Lower leg skin (tissue), 4 donors: ENCODE data around the gene S100A2. TPM values are rescaled to one million over a fixed set of nuclear protein-coding genes. Genes with fewer than 3 reads are reported as not detected.
A peak's percentile ranks its signal among the peaks of the same experiment; 100 is the strongest.

Source experiments
- DNase-seq, 2 donors: peaks; one replicate each; pipeline ENCODE4 v3.0.0-alpha.2; 2019; ENCODE audit warnings: low spot score in 2 of 2
- H3K4me3 ChIP-seq: fragments of 200-600 bp; sonication (generic); 2 replicates; pipeline ENCODE4 v1.5.1; 2017; ENCODE audit warnings: mild to moderate bottlenecking, low read depth; ENCODE audit not compliant: poor library complexity, severe bottlenecking
- POLR2A ChIP-seq, 2 donors: fragments of 450-650 bp; IDR thresholded peaks; one replicate each; pipeline ENCODE4 v1.6.1; 2016 to 2017; ENCODE audit warnings: antibody characterized with exemption in 2 of 2, mild to moderate bottlenecking in 1 of 2, moderate library complexity in 1 of 2
- WGBS, 2 donors: methylation state at CpG; one replicate each; pipeline ENCODE4 v1.1.5; 2018; 5-methylcytosine and 5-hydroxymethylcytosine counted together
- intact Hi-C: fragments of 100-400 bp; cut with DNase I; formaldehyde crosslinking; loops from one replicate; pipeline ENCODE4 v1.15.0; 2023; ENCODE audit warnings: low total_unique reads
- total RNA-seq, 4 donors: library from RNA; depleted of rRNA; stranded (reverse); fragments of >200 nt; gene quantifications; one replicate each; pipeline ENCODE4 v1.1.0, GENCODE V29; 2016
- TF ChIP-seq, protein P1 (sequence below), 3 donors: fragments of 450-650 bp; IDR thresholded peaks; one replicate each; pipeline ENCODE4 v1.5.1; 2016; ENCODE audit warnings: antibody characterized with exemption in 3 of 3, mild to moderate bottlenecking in 3 of 3, moderate library complexity in 2 of 3

S100A2 gene
- 100 to 1,000 TPM in 1 of 4 donors, 10 to 100 TPM in 3; 71.5 to 143 (median 96.4) TPM for total RNA-seq

DNA sequence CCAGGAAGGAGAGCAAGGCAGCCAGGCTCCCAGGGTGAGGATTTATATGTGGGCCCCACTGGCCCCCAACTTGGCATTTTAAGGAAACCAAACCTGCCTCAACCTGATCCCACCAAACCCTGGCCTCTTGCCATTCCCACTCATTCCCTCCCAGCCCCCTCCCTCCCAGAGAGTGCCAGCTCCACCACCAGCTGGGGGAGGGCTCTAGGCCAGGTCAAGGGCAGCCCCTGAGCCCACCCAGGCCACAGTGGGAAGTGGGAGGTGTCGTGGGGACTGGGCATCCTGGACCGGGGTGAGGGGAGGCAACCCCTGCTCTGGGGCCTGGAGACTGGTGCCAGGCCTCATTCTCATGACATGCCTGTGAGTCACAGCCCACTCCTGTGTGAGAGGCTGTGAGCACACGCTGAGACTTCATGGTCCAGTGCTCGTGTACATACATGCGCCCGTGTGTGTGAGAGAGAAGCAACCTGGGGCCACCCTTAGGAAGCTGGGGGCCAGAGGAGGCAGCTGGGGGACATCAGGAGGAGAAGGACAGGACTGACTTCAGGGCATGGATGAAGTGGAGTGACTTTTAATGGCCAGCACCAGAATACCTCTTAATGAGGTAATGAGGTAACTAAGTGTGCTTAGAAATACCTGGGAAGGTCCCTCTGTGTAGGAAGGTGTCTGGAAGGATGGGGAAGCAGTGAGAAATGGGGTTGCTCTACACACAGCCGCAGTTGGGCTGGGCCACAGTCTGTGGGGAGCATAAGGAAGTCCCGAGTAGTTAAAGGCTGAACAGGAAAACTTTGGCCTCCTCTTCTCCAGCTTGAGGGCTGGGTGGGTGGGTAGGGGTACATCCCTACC lies at the start of gene S100A2:
Gene S100A2 (minus strand): TSS at position 316 of the 846 bp plus-strand sequence. CDS start 1,967 bp downstream, outside the sequence.
- no peak for TF ChIP-seq POLR2A (IDR thresholded peaks at IDR 0.05)
- TF ChIP-seq, protein P1, sequence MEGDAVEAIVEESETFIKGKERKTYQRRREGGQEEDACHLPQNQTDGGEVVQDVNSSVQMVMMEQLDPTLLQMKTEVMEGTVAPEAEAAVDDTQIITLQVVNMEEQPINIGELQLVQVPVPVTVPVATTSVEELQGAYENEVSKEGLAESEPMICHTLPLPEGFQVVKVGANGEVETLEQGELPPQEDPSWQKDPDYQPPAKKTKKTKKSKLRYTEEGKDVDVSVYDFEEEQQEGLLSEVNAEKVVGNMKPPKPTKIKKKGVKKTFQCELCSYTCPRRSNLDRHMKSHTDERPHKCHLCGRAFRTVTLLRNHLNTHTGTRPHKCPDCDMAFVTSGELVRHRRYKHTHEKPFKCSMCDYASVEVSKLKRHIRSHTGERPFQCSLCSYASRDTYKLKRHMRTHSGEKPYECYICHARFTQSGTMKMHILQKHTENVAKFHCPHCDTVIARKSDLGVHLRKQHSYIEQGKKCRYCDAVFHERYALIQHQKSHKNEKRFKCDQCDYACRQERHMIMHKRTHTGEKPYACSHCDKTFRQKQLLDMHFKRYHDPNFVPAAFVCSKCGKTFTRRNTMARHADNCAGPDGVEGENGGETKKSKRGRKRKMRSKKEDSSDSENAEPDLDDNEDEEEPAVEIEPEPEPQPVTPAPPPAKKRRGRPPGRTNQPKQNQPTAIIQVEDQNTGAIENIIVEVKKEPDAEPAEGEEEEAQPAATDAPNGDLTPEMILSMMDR (IDR thresholded peaks at IDR 0.05) = no peak
- WGBS, 2 donors = 8 to 12% methylated on average over 7 to 8 of the region's 8 CpGs
- peak; percentile 63 to 93 for DNase-seq
- intact Hi-C loops = loop anchor here (5.0 kb wide), 1 partner anchor 53 kb away; no protein-coding TSS in a partner anchor
- no peak within 1 kb of the TSS for H3K4me3 ChIP-seq

DNA sequence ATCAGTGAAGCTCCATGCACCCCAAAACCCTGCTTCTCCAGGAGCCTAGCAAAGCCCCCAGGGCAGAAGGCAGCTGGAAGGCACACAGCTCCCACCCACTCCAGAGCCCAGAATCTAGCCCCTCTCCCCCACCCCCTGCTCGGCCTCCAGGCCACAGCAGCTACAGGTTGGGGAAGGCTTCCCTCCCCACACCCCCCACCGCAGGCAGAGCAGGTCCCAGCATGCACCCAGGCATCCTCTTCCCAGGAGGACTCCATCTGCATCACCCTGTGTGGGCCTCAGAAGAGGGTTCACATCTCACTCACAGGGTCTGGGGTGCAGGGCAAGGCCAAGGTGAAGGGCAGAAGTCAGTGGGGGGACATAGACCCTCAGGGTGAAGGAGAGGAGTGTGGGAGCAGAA lies 49.8 kb upstream of the S100A2 start:
- intact Hi-C loops = no loop called here
- no peak for DNase-seq
- WGBS, 2 donors = 55% methylated on average over 2 of the region's 2 CpGs; no CpG with 5 or more reads in 1 of the 2 donors
- H3K4me3 ChIP-seq = peak overlapping the region; percentile 6
- TF ChIP-seq, protein P1 (IDR thresholded peaks at IDR 0.05) = no peak
- TF ChIP-seq POLR2A (IDR thresholded peaks at IDR 0.05) = no peak

DNA sequence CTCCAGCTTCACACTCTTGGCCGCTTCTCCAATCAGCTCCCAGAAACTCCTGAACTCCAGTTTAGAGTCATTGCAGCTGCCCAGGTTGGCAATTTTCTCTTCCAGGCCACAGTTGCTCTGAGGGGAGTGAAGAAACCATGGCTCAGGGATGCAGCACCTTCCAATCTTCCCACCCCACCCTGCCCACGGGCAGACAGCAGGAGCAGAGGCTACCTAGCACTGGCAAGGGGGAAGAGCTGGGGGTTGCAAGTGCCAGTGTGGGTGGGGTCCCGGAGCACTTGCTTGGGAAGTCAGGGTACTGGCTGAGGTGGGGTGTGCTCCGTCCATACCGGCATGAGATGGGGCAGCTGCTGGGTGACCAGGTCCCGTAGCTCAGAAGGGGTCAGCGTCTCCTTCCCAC lies 49.3 kb upstream of the S100A2 start:
- intact Hi-C loops = no loop called here
- no peak for DNase-seq
- H3K4me3 ChIP-seq = no peak overlapping the region
- TF ChIP-seq POLR2A (IDR thresholded peaks at IDR 0.05) = no peak
- TF ChIP-seq, protein P1 (IDR thresholded peaks at IDR 0.05) = no peak
- 88 to 91% methylated on average over 6 to 7 of the region's 7 CpGs for WGBS, 2 donors

DNA sequence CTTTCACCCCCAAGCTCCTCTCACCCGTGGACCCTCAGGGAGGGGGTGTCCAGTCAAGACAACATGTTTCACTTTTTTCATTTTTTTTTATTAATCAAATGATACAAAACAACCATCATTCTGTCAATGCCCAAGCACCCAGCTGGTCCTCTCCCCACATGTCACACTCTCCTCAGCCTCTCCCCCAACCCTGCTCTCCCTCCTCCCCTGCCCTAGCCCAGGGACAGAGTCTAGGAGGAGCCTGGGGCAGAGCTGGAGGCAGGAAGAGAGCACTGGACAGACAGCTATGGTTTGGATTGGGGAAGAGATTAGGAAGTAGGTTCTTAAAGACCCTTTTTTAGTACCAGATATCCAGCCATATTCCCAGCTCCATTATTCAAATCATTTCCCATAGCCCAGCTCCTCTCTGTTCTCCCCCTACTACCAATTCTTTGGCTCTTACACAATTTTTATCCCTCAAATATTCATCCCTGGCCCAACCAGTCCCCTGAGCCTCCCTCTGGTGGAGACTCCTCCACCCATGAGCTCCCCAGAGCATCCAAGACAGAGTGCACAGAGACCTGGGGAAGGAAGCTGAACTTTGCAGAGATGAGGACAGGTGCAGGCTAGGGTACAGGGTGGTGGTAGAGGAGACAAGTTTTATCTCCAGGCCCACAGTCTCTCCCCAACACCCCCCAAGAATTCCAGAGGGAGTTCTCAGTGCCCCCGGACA lies 48.7 kb upstream of the S100A2 start:
- intact Hi-C loops = no loop called here
- no peak for DNase-seq
- 52 to 66% methylated on average over 2 of the region's 2 CpGs for WGBS, 2 donors
- TF ChIP-seq, protein P1 (IDR thresholded peaks at IDR 0.05) = no peak
- TF ChIP-seq POLR2A (IDR thresholded peaks at IDR 0.05) = no peak
- no peak overlapping the region for H3K4me3 ChIP-seq

DNA sequence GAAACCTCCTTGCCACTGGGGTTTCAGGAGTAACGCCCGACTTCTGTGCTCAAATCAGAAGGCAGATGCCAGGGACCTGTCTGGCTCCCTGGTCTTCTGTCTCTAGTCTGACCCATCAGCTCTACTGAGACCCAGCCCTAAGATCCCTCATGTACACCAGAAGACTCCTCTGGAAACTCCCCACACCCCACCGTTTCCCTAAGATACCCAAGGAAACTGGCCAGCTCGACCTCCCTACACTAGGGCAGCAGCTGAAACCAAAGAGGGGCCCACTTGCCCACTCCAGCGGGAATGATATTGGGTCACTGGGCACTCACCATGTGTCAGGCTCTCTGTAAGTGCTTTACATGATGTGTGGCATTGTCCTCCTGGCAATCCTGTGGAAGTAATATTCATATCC lies 47.8 kb upstream of the S100A2 start:
- TF ChIP-seq POLR2A (IDR thresholded peaks at IDR 0.05) = no peak
- TF ChIP-seq, protein P1 (IDR thresholded peaks at IDR 0.05) = no peak
- intact Hi-C loops = no loop called here
- WGBS, 2 donors = 49 to 63% methylated on average over 5 of the region's 5 CpGs
- H3K4me3 ChIP-seq = no peak overlapping the region
- no peak for DNase-seq
